Lower lobe of right lung (tissue), 2 donors: ENCODE data around the gene ITGA3. TPM values are rescaled to one million over a fixed set of nuclear protein-coding genes. Genes with fewer than 3 reads are reported as not detected.

Source experiments
- ATAC-seq, 2 donors: fragments of 200-7000 bp; cut with Tn5 transposase; one replicate each; pipeline ENCODE4 v1.9.1; 2020 to 2022; ENCODE audit warnings: mild to moderate bottlenecking in 2 of 2, moderate library complexity in 2 of 2
- DNase-seq: peaks from one replicate; pipeline ENCODE4 v3.0.0-alpha.2; 2020
- H3K27ac ChIP-seq: fragments of 200-600 bp; one replicate; pipeline ENCODE4 v1.8.0; 2022
- H3K27me3 ChIP-seq: fragments of 200-600 bp; one replicate; pipeline ENCODE4 v1.8.0; 2022; ENCODE audit warnings: low read depth
- H3K36me3 ChIP-seq: fragments of 200-600 bp; one replicate; pipeline ENCODE4 v1.8.0; 2022; ENCODE audit warnings: mild to moderate bottlenecking
- H3K4me1 ChIP-seq: fragments of 200-600 bp; one replicate; pipeline ENCODE4 v1.8.0; 2022
- H3K4me3 ChIP-seq: fragments of 200-600 bp; one replicate; pipeline ENCODE4 v1.8.0; 2022; ENCODE audit warnings: mild to moderate bottlenecking
- H3K9me3 ChIP-seq: fragments of 200-600 bp; one replicate; pipeline ENCODE4 v1.8.0; 2022
- intact Hi-C: fragments of 100-400 bp; cut with DNase I; formaldehyde crosslinking; loops from one replicate; pipeline ENCODE4 v1.11.0; 2022
- long read RNA-seq: library from polyadenylated mRNA; unstranded; transcript quantifications from one replicate; pipeline ENCODE4 v2.0.0, GENCODE V29; 2021
- total RNA-seq: library from RNA; stranded (reverse); fragmentation: NEBNext Ultra II Directional; extraction: Animal tissue kit (Norgen Biotek cat#: 25700); gene quantifications from one replicate; pipeline ENCODE4 v1.2.1, GENCODE V29; 2021
- TF ChIP-seq, protein P1 (sequence below): fragments of 200-600 bp; IDR thresholded peaks from one replicate; pipeline ENCODE4 v1.8.0; 2022; ENCODE audit warnings: antibody characterized with exemption, mild to moderate bottlenecking
- donor health status: DM: no; HTN: yes; CAD: no; lungs with severe emphysema.

The ITGA3 gene
- 162 TPM for total RNA-seq
- long read RNA-seq, full-length matches to known transcripts = 29 of 133 reads
- long read RNA-seq, partial matches to known transcripts = 85 of 133 reads
- long read RNA-seq, other reads (novel, unspliced or antisense) = 19 of 133 reads

GRCh38 chr17:50055426-50056216, at the start of gene ITGA3:
Gene ITGA3 (plus strand): TSS chr17:50056110. CDS start chr17:50056440, 330 bp downstream.
- Histone ChIP-seq H3K9me3 (no peaks in the 10 kb centered on the region), H3K4me3 (peak within 1 kb of the TSS; percentile 89), H3K36me3 (no peaks in the 10 kb centered on the region), H3K4me1 (peaks cover 84% of the 10 kb centered on the region), H3K27me3 (no peaks in the 10 kb centered on the region), H3K27ac (peak within 1 kb of the TSS; percentile 96)
- DNase-seq = peak; percentile 90
- ATAC-seq = peak; percentile 85 to 87
- intact Hi-C loops = no loop called here
- TF ChIP-seq, protein P1, sequence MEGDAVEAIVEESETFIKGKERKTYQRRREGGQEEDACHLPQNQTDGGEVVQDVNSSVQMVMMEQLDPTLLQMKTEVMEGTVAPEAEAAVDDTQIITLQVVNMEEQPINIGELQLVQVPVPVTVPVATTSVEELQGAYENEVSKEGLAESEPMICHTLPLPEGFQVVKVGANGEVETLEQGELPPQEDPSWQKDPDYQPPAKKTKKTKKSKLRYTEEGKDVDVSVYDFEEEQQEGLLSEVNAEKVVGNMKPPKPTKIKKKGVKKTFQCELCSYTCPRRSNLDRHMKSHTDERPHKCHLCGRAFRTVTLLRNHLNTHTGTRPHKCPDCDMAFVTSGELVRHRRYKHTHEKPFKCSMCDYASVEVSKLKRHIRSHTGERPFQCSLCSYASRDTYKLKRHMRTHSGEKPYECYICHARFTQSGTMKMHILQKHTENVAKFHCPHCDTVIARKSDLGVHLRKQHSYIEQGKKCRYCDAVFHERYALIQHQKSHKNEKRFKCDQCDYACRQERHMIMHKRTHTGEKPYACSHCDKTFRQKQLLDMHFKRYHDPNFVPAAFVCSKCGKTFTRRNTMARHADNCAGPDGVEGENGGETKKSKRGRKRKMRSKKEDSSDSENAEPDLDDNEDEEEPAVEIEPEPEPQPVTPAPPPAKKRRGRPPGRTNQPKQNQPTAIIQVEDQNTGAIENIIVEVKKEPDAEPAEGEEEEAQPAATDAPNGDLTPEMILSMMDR = no peak

DNA sequence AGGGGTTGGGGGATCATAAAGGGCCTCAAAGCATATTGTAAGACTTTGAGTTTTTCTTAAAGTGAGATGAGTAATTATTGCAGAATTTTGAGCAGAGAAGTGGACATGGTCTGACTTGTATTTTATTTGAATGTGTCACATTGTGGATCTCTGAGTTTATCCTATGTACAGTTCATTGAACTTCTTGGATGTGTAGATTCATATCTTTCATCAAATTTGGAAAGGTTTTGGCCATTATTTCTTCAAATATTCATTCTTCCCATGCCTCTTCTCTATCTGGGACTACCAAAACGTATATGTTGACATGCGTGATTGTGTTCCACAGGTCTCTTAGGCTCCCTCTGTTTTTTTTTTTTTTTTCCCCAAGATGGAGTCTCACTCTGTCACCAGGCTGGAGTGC, 46.6 kb upstream of the ITGA3 start:
- TF ChIP-seq, protein P1 = no peak
- Histone ChIP-seq H3K27ac (no peak overlapping the region), H3K27me3 (no peaks in the 10 kb centered on the region), H3K9me3 (peaks cover 7% of the 10 kb centered on the region), H3K4me3 (no peak overlapping the region), H3K4me1 (no peaks in the 10 kb centered on the region), H3K36me3 (no peaks in the 10 kb centered on the region)
- no peak for ATAC-seq
- intact Hi-C loops = no loop called here
- no peak for DNase-seq

DNA sequence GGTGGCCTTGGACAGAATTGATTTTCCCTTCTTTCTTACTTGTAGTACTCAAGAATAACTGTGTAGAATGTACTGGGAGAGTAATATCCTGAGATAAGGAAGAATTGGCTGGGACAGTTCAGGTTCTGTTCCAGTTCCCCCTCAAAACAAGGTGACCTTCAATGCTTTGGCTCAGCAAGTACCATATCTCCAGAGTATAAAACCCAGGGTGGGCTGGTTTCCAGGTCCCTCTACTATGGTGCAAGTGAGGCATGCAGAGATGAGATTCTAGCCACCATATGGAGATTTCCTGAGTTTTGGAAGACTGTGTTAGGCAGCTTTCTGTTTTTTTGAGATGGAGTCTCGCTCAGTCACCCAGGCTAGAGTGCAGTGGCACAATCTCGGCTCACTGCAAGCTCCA, 42.8 kb upstream of the ITGA3 start:
- Histone ChIP-seq H3K9me3 (peaks cover 7% of the 10 kb centered on the region), H3K36me3 (no peaks in the 10 kb centered on the region), H3K4me3 (no peak overlapping the region), H3K27me3 (no peaks in the 10 kb centered on the region), H3K4me1 (no peaks in the 10 kb centered on the region), H3K27ac (no peak overlapping the region)
- no peak for DNase-seq
- TF ChIP-seq, protein P1 = no peak
- intact Hi-C loops = no loop called here
- no peak for ATAC-seq

DNA sequence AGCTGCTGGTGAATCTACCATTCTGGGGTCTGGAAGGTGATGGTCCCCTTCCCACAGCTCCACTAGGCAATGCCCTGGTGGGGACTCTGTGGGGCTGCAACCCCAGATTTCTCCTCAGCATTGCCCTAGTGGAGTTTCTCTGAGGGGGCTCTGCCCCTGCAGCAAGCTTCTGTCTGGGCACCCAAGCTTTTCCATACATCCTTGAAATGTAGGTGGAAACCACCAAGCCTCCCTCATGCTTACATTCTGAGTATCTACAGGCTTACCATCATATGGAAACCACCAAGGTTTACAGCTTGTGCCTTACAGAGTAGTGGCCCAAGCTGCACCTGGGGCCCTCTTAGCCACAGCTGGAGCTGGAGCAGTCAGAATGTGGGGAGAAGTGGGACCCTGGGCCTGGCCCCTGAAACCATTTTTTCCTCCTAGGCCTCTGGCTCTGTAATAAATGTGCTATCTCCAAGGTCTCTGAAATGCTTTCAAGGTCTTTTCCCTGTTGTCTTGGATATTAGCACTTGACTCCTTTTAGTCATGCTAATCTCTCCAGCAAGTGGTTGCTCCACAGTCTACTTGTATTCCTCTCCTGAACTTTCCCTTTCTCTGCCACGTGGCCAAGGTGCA, 41.3 kb upstream of the ITGA3 start:
- no peak for ATAC-seq

DNA sequence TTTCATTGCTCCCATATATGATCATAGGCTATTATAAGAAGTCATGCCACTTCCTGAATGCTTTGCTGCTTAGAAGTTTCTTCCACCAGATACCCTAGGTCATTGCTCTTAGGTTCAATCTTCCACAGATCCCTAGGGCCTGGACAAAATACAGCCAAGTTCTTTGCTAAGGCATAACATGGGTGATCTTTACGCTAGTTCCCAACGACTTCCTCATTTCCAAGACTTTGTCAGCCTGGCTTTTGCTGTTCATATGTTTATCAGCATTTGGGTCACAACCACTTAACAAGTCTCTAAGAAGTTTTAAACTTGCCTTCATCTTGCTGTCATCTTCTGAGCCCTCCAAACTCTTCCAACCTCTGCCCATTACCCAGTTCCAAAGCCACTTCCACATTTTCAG, 40.8 kb upstream of the ITGA3 start:
- no peaks in the 10 kb centered on the region for H3K36me3 ChIP-seq
- TF ChIP-seq, protein P1 = no peak
- H3K27ac ChIP-seq = no peak overlapping the region
- no peak for DNase-seq
- H3K9me3 ChIP-seq = peaks cover 7% of the 10 kb centered on the region
- no peaks in the 10 kb centered on the region for H3K4me1 ChIP-seq
- no peak overlapping the region for H3K4me3 ChIP-seq
- ATAC-seq = no peak
- intact Hi-C loops = no loop called here
- no peaks in the 10 kb centered on the region for H3K27me3 ChIP-seq

More for the DNA sequence above, 41.3 kb upstream of the ITGA3 start:
- no peak overlapping the region for H3K4me3 ChIP-seq
- no peak overlapping the region for H3K27ac ChIP-seq
- DNase-seq = no peak
- H3K9me3 ChIP-seq = peaks cover 7% of the 10 kb centered on the region
- H3K27me3 ChIP-seq = no peaks in the 10 kb centered on the region
- intact Hi-C loops = no loop called here
- H3K4me1 ChIP-seq = no peaks in the 10 kb centered on the region
- TF ChIP-seq, protein P1 = no peak
- no peaks in the 10 kb centered on the region for H3K36me3 ChIP-seq
